Stimulated activated CD8-positive, alpha-beta memory T cell treated with anti-CD3 and anti-CD28 coated beads, Interleukin-4, amount 100 ng/mL, for 24 hours (primary cell): Measurements from ENCODE around the gene PEX5.

Experiments
- DNase-seq: peaks from one replicate; pipeline ENCODE4 v3.0.0-alpha.2; 2020; ENCODE audit warnings: low read depth

The PEX5 gene

DNA sequence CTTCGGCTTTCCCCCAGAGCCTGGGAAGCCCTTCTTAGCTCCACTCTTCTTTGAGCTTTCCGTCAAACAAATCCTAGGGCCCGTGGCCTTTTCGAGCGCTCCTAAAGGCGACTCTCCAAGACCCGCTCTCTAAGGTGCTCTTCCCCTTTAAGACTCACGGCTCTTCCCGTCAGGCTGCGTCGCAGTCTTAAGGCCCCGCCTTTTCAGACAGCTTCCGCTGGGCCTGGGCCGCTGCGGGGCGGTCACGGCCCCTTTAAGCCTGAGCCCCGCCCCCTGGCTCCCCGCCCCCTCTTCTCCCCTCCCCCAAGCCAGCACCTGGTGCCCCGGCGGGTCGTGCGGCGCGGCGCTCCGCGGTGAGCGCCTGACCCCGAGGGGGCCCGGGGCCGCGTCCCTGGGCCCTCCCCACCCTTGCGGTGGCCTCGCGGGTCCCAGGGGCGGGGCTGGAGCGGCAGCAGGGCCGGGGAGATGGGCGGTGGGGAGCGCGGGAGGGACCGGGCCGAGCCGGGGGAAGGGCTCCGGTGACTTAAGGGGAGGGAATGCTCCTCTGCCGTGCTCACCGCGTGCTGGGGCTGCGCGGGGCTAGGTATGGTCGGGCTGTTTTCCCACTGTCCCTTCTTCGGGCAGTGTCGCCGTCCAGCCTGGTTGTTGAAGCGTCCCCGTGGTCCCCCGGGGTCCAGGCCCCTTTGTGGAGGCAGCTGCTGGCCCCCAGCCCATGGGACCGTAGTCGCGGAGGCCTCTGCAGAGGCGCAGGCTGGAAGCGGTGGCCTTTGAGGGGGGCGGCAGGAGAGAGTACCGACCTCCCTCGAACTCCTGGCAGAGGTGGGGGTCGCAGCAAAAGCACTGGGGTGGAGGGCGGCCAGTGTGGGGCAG is at the start of gene PEX5:
TSS of gene PEX5 (plus strand) at position 289 of the 870 bp plus-strand sequence. CDS start 692 bp downstream, outside the sequence.
- peak; percentile 67 for DNase-seq

DNA sequence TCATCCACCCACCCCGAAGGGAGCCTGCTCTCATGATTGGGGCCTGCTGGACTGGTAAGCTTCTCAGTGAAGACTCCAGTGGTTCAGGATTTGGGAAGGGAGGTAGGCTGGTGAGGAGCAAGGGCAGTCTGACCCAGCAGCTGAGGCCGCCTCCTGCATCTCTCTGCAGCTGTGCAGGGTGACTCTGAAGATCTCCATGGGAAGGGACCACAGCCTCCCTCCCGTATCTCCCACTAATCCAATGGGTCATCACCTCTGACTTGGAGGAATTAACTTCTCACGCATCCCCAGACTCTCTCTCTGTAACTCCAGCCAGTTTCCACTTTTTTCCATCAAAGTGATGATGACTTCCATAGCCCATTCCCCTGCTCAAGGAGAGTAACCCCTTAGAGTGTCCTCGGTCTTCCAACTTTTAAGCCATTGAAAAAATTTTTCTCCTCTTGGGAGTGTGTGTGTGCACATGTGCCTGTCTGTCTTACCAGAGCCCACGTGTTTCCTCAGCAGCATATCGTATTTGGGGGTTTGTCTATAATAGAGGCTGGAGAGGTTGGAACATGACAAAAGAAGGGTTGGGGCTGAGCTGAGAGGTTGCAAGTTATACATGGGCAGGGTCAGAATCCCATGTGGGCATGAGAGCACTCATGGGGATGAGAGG is 48.0 kb upstream of the PEX5 start:
- DNase-seq: no peak

DNA sequence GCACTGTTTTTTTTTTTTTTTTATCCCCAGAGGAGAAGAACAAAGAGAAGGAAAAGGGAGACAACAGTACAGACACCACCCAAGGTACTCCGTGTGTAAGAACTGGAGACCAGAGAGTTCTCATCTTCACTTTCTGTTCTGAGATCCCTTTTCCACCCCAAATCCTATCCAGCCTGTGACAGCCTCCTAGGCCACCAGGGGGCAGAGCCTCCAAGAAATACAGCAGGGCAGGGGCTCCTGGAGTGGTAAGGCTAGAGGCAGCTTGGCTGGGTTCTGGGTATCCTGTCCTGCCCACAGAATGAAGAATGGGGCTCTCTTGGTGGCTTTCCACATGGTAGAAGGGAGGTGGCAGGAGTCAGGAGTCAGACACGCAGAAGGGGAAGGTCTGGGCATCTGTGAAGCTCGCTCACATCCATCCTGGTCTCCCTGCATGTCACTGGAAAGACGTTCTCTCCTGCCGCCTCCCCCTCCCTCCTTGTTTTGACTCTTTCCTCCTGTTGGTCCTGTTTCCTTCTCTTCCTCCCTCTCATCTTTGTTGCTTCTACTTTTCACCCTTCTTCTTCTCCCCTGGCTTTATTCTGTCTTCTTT is 47.3 kb upstream of the PEX5 start:
- DNase-seq: peak; percentile 25

DNA sequence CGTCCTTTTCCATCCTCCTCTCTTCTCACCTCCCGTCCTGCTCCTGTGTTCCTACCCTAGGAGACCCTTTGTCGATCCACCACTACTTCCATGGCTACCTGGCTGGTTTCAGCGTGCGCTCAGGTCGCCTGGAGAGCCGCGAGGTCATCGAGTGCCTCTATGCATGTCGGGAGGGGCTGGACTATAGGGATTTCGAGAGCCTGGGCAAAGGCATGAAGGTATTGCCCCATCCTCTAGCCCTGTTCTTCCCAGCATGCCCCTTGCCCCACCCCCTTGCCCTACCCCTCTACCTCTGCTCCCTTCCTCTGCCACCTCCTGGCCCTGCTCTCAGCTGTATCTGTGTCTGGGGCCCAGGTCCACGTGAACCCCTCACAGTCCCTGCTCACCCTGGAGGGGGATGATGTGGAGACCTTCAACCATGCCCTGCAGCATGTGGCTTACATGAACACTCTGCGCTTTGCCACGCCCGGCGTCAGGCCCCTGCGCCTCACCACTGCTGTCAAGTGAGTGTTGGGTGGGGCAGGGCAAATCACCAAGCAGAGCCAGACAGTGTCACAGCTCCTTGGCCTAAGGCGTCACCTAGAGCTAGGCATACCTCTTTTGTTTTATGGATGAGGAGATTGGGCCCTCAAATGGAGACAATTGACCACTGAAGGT is 46.5 kb upstream of the PEX5 start:
- no peak for DNase-seq

DNA sequence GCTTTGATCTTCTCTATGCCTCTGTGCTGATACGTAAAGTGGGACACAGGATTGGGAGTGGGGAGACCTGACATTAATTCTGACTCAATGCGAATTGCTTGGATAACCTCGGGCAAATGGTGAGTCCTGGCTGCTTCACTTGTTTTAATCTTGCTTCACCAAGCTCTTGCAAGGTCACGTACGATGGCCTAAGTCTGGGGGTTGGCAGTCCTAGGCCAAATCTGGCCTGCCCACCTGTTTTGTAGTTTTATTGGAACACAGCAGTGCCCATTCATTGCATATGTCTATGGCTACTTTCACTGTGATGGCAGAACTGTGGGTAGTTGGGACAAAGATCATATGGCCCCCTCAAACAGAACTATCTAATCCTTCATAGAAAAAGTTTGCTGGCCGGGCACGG is 45.9 kb upstream of the PEX5 start:
- DNase-seq: no peak

DNA sequence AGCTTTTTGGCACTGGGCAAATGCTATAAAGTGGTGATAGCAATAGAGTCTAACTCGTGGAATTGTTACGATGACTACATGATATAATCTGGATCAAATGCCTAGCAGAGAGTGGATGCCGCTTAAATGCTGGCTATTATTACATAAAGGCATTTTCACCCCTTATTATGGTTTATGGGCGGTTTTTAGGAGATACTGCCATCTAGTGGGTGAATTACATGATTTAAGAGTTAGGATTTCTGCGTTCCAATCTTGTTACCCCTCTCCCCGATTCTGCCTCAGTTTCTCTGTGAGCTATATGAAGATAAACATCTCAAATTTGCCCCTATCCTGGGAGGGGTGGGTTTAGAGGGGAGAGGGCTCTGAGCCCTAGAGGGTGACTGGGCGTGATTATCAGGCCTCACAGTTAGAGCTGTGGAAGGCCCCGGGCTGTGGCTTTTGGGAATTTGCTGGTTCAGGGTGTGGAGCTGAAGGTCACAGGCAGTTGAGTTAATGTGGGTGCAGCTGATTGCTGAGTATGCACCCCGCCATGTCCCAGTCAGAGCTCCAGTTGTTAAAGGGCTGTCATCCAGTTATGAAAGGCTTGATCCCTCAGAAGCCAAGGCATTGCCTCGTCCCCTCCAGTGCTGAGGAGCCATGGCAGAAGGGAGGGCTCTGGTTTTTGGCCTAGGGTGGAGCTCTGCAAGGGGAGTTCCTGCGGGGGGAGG is 44.9 kb upstream of the PEX5 start:
- no peak for DNase-seq

DNA sequence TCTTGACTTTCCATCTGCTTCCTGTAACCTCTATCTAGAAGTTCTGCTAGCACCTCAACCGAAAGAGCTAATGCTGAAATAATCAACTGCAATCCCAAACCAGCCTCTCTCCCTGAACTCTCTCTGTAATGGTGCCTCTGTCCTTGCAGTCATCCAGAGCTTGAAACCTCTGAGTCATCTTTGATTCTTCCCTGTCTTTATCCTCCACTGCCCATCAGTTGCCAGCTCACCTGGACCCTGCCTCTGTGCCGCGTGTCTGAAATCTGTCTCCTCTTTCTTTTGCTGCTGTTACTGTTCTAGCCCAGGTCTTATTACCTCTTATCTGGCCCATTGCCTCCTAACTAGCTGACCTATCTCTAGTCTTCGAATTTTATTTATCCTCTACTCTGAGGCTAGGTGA is 43.8 kb upstream of the PEX5 start:
- no peak for DNase-seq

DNA sequence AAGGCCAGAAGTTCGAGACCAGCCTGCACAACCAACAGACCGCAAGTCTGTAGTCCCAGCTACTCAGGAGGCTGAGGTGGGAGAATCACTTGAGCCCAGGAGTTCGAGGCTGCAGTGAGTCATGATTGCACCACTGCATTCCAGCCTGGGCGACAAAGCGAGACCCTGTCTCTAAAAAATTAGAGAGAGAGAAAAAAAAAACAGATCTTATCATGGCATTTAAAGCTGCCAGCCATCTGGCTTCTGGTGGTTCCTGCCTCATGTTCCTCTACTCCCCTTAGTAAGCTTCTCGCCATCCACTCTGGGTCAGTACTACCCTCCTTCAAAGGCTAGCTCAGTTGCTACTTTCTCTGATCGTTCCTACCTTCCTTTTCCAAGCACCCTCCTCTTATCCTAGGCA is 43.3 kb upstream of the PEX5 start:
- DNase-seq: no peak

DNA sequence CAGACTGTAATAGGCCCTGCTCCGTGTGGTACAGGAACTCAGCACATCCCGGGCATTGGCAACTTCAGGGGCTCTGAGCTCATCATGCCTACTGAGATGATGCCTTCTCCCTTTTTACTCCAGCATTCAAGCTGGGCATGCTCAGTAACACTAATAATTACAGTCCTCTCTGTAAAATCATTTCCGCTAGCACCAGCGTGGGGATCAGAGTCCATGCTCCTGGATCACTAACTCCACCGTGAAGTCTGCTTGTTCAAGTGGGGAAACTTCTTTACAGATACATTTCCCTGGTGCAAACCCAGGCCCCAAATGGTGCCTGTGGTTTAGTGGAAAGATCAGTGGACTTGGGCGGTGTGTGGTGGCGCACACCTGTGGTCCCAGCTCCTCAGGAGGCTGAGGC is 42.6 kb upstream of the PEX5 start:
- DNase-seq: no peak

DNA sequence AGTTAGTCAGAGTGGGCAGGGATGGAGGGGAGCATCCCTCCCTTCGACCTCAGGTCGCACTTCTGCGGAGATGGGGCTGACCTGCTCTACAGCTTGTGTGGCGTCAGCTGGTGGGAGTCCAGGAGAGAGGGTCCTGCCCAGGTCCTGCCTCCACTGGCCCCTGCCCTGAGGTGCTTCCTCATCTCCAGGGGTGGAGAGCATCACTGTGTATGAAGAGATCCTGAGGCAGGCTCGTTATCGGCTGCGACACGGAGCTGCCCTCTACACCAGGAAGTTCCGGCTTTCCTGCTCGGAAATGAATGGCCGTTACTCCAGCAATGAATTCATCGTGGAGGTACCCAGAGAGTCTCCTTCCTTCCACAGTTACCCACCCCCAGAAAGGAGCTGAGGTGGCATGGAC is 39.1 kb upstream of the PEX5 start:
- no peak for DNase-seq

DNA sequence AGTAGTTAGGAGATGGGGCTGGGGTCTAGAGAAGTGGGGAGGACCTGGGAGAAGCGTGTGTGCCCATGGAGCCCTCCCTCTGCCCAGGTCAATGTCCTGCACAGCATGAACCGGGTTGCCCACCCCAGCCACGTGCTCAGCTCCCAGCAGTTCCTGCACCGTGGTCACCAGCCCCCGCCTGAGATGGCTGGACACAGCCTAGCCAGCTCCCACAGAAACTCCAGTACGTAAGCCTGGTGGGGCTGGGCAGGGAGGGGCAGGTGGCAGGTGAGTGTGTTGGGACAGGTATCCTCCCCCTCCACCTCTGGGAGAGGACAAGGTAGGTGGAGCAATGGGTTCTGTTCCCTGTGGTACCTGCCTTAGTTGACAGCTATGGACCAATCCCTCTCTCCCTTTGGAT is 38.6 kb upstream of the PEX5 start:
- no peak for DNase-seq

DNA sequence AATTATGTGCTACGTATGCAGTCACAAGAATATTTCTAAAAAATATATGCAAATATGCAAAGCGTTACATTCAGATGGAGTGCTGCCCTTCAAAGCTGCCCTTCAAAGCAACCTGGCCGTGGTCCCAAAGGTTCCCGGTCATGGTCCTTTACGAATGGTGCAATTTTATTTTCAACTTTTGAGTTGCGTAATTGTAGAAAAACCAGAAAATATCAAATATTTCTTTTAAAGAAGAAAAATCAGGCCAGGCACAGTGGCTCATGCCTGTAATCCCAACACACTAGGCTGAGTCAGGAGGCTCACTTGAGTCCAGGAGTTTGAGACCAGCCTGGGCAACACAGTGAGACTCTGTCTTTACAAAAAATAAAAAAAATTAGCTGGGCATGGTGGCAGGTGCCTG is 38.0 kb upstream of the PEX5 start:
- DNase-seq: no peak

DNA sequence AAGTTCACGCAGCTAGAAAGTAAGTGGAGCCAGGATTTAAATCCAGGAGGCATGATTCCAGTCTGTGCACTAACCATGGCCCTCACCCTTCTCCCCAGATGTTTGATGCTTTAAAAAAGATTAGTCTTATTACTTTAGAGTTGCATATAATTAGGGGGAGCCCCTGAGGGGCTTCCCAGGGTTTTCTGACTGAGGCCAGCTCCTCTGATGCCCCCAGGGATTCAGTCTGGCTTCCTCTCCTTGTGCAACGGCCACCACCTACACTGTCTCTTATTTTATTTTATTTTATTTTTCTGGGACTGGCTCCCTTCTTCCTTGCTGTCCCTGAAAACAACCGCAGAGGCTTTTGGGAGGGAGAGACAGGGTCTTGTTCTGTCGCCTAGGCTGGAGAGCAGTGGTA is 36.7 kb upstream of the PEX5 start:
- no peak for DNase-seq

DNA sequence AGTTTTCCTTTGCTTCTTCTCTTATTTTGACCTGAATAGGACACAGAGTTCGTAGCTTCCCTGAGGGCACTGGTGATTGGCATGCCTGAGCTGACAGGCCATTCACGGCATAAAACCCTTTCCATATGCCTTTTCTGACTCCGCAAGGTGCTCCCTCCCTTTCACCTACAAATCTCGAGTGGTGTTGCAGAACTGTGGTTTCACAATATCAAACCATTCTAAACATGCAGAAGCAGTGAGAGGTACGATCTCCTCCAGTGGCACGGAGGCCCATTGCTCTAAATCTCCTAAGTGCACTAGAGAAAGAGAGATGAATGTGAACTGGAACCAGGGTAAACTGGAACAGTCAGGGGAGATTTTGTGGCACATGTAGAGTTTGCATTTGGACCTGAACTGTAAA is 35.4 kb upstream of the PEX5 start:
- DNase-seq: no peak

DNA sequence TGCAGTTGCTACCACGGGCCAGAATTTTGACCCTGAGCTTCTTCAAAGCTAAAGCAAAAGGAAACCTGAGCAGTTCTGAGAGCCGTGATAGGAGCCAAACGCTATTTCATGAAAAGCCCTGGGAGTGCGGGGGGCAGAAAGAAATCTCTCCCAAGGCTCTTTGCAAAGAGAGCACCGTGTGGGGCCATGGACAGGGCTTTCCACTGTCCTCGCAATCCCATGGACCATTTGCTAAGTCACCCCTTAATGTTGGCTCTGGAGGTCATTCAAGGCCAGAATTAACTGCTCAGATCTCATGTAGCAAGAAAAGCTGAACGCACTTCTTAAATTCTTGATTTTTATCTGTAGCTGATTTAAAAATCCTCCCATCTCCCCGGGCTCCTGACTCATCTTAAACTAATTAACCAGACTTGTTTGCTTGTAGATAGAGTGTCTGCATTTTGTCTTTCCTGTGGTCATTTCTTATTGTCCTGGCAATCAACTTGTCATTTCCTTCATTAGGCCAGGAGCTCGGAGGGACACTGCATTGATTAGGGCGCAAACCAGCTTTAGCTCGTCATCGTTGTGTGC is 34.5 kb upstream of the PEX5 start:
- no peak for DNase-seq

DNA sequence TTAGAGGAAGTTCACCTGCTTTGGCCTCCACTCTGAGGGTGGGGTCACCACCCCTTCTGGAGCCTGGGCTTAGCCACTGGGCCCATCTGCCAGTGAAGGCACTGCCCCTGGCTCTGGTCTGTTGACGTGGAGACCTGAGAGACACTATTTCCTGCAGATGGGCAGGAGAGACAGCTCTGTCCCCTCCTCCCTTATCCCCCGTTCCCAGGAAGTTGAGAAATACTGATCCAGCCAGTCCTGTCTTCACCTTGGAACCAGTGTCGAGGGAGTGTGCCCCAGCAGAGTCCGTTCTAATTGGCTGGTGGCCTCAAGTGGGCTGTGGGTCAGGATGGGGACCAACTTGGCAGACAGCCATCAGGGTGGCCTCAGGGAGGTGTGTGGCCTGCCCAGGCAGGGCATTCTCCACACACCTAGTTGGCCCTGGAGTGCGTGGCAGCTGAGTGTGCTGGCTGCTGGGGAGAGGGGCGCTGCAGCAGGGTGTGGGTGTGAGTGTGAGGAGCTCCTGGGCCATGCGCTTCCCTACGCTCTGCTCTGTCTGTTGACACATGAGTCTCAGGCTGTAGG is 33.9 kb upstream of the PEX5 start:
- no peak for DNase-seq

DNA sequence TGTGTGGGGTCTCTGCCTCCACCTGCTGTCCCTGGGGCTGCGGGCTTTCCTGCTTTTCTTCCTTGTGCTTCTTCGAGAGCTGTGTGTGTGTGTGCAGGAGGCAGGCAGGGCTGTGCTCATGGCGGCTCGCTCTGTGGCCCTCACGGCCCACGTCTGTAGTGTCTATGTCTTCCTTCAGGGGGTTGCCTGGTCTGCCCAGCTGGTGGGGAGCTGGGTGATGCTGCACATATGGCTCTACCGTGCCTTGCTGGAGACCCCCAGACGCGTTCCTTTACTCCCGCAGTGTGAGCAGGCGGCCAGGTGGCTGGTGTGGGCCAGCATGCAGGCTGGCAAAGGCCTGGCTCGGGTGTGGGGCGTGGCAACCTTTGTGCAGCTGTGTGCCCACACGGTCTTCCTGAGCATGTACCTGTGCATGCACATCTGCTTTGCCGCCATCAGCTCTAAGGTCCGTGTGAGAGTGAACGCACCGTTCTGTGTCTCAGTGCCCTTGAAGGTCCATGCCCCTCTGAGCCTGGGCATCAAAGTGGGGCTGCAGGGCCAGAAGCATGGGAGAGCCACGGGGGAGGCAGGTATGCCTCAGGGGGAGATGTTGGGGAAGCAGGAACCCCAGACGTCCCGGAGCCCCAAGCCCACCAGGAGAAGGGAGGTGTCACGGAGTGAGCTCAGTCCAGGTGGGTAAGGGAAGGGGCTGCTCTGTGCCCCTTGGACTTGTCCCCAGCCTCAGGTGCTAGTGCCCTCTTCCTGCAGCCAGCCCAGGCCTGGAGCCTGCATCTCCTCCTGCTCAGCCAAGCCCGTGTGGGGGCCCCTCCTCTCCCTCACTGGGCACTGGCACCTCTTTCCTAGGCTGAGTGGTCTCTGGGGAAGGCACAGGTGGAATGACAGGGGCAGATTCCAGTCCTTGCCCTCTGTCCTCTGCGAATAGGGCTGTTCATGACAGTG is 33.0 kb upstream of the PEX5 start:
- no peak for DNase-seq

DNA sequence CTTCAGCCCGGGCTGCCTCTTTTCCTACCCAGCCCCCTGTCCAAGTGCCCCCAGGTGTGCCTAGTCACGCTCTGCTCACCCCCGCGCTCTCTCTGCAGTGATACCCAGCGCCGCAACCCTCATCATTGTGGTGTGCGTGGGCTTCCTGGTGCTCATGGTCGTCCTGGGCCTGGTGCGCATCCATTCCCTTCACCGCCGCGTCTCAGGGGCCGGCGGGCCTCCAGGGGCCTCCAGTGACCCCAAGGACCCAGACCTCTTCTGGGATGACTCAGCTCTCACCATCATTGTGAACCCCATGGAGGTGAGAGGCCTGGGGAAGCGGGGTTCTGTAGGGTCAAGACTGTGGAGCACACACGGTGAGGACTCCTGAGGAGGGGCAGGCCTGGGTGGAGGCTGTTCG is 32.1 kb upstream of the PEX5 start:
- no peak for DNase-seq

DNA sequence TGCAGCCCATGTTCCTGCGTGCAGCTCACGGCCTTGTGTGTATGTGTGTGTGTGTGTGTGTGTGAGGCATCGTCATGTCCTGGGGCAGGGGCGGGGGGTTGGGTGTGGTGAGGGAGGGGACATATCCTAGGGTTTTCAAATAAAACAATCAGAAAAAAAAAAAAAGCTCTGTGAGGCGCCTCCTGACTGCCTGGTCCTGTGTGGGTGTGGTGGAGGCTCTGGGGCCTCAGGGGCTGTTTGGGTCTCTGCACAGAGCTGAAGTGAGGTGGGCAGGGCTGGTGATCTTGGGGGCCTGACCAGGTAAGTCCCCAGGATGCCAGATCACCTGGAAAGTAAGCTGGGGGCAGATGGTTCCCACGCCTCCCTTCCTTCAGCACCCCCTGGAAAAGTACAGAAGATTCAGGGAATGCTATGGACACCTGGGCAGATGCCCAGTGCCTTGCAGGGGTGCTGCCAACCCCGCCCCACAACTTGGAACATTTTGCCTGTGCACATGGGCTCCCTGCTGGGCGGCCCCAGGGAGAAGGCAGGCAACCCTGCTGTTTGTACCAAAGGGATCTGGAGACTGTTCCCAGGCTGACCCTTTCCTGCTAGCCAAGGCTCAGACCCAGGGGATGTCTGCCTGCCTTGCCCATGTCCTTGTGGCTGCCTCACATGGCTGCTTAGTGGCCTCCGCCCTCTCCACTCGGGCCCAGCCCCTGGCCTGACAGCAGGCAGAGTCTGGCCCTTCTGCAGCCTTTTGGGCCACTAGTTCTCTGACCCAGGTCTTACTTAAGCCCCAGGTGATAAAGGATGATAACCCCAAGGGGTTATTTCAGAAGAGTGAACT is 30.5 kb upstream of the PEX5 start:
- no peak for DNase-seq
